Neuronal stem cell (in vitro differentiated cells): ENCODE data around the gene KLHL24.

Experiments used
- DNase-seq: peaks from one replicate; pipeline ENCODE4 v3.0.0-alpha.2; 2013; ENCODE audit warnings: low spot score
- H2AFZ ChIP-seq: one replicate; pipeline ENCODE4 v1.6.1; 2013; ENCODE audit warnings: mild to moderate bottlenecking, low read length, inconsistent platforms
- H2AK5ac ChIP-seq: 2 replicates; pipeline ENCODE4 v1.6.1; 2013; ENCODE audit warnings: low read depth, mild to moderate bottlenecking, inconsistent platforms, low read length, moderate library complexity, mixed read lengths
- H2BK120ac ChIP-seq: 2 replicates; pipeline ENCODE4 v1.6.1; 2013; ENCODE audit warnings: low read depth, mild to moderate bottlenecking, inconsistent platforms, low read length, moderate library complexity, mixed read lengths
- H2BK12ac ChIP-seq: one replicate; pipeline ENCODE4 v1.6.1; 2013; ENCODE audit warnings: low read length, inconsistent platforms
- H2BK15ac ChIP-seq: 2 replicates; pipeline ENCODE4 v1.6.1; 2013; ENCODE audit warnings: mild to moderate bottlenecking, low read length, inconsistent platforms, mixed read lengths
- H2BK5ac ChIP-seq: one replicate; pipeline ENCODE4 v1.6.1; 2013; ENCODE audit warnings: inconsistent platforms, mild to moderate bottlenecking, low read length, moderate library complexity
- H3K14ac ChIP-seq: one replicate; pipeline ENCODE4 v1.6.1; 2013; ENCODE audit warnings: low read length, inconsistent platforms
- H3K18ac ChIP-seq: 2 replicates; pipeline ENCODE4 v1.6.1; 2013; ENCODE audit warnings: low read length, inconsistent platforms
- H3K23ac ChIP-seq: 2 replicates; pipeline ENCODE4 v1.6.1; 2013; ENCODE audit warnings: low read depth, mild to moderate bottlenecking, mixed read lengths, low read length, inconsistent platforms; ENCODE audit not compliant: poor library complexity
- H3K27ac ChIP-seq: replicated peaks from 3 replicates; pipeline ENCODE4 v1.5.1; 2013; ENCODE audit warnings: low read length, inconsistent platforms
- H3K27me3 ChIP-seq, 3 experiments: 2 replicates each; pipeline ENCODE4 v1.6.1; 2013; ENCODE audit warnings: low read length in 3 of 3, mild to moderate bottlenecking in 2 of 3, inconsistent platforms in 1 of 3, low read depth in 1 of 3, mixed read lengths in 1 of 3, moderate library complexity in 1 of 3; ENCODE audit not compliant: control insufficient read depth in 3 of 3, insufficient read depth in 3 of 3
- H3K36me3 ChIP-seq, 2 donors: replicated peaks in 1 of 2; 2 replicates each; pipeline ENCODE4 v1.6.1; 2013; ENCODE audit warnings: low read length in 2 of 2; ENCODE audit not compliant: control insufficient read depth in 2 of 2, insufficient read depth in 2 of 2
- H3K4ac ChIP-seq: 2 replicates; pipeline ENCODE4 v1.6.1; 2013; ENCODE audit warnings: inconsistent platforms, mild to moderate bottlenecking, low read length, moderate library complexity
- H3K4me1 ChIP-seq, 2 donors: 1 replicate in 1 of 2; 2 replicates in 1 of 2; pipeline ENCODE4 v1.6.1; 2013; ENCODE audit warnings: low read length in 2 of 2, low read depth in 1 of 2; ENCODE audit not compliant: control insufficient read depth in 2 of 2, insufficient read depth in 1 of 2
- H3K4me2 ChIP-seq: one replicate; pipeline ENCODE4 v1.6.1; 2013; ENCODE audit warnings: mild to moderate bottlenecking, low read length, inconsistent platforms; ENCODE audit not compliant: insufficient read depth, poor library complexity, severe bottlenecking
- H3K4me3 ChIP-seq, 2 donors: 2 replicates each; pipeline ENCODE4 v1.5.1; 2013; ENCODE audit warnings: low read length in 2 of 2, mild to moderate bottlenecking in 2 of 2, inconsistent platforms in 1 of 2, moderate library complexity in 1 of 2
- H3K79me1 ChIP-seq: one replicate; pipeline ENCODE4 v1.6.1; 2013; ENCODE audit warnings: low read depth, mild to moderate bottlenecking, inconsistent platforms, low read length, moderate library complexity
- H3K9ac ChIP-seq: one replicate; pipeline ENCODE4 v1.6.1; 2013; ENCODE audit warnings: mild to moderate bottlenecking, low read depth, low read length, inconsistent platforms; ENCODE audit not compliant: poor library complexity
- H3K9me3 ChIP-seq, 2 donors: replicated peaks in 1 of 2; 2 replicates each; pipeline versions ENCODE3 to v1.6.1; 2013; ENCODE audit warnings: low read length in 2 of 2, mild to moderate bottlenecking in 2 of 2, inconsistent platforms in 1 of 2, low read depth in 1 of 2, mixed read lengths in 1 of 2, moderate library complexity in 1 of 2; ENCODE audit not compliant: control insufficient read depth in 2 of 2, insufficient read depth in 1 of 2
- H4K8ac ChIP-seq: one replicate; pipeline ENCODE4 v1.6.1; 2013; ENCODE audit warnings: low read depth, mild to moderate bottlenecking, inconsistent platforms, low read length, moderate library complexity
- H4K91ac ChIP-seq: one replicate; pipeline ENCODE4 v1.6.1; 2013; ENCODE audit warnings: low read length, low read depth, mild to moderate bottlenecking, inconsistent platforms; ENCODE audit not compliant: poor library complexity
- WGBS, 2 donors: extraction: QIAGEN DNeasy Blood & Tissue Kit; methylation state at CpG; one replicate each; pipeline ENCODE4 v1.1.7; 2013; ENCODE audit warnings: missing lambda C conversion rate in 2 of 2, mixed read lengths in 1 of 2; ENCODE audit not compliant: insufficient read length in 2 of 2, insufficient replicate concordance in 1 of 2; ENCODE audit errors: extremely low coverage in 2 of 2; 5-methylcytosine and 5-hydroxymethylcytosine counted together

KLHL24 gene

GRCh38 chr3:183698318-183698751, 62.9 kb downstream of the KLHL24 start:
- Histone ChIP-seq H2BK120ac (peak overlapping the region; percentile 88), H3K4me3 (peak overlapping the region; percentile 93 to 95), H3K79me1 (peaks cover 5% of the 10 kb centered on the region), H3K27me3 (peaks cover 0 to 3% (median 0%) of the 10 kb centered on the region in 3 experiments), H2AK5ac (peak overlapping the region; percentile 98), H3K9ac (peak overlapping the region; percentile 91), H3K9me3 (peaks cover 0 to 5% of the 10 kb centered on the region in 2 donors), H3K4me2 (peak overlapping the region; percentile 41), H3K4me1 (peaks cover 4 to 5% of the 10 kb centered on the region in 2 donors), H2AFZ (peak overlapping the region; percentile 95), H3K18ac (peak overlapping the region; percentile 99), H3K36me3 (peaks cover 4 to 19% of the 10 kb centered on the region in 2 donors), H2BK15ac (peak overlapping the region; percentile 90), H4K8ac (no peak overlapping the region), H3K14ac (no peak overlapping the region), H2BK5ac (peak overlapping the region; percentile 97), H4K91ac (no peak overlapping the region), H3K4ac (peak overlapping the region; percentile 56), H3K23ac (peak overlapping the region; percentile 95), H2BK12ac (no peak overlapping the region), H3K27ac (peak overlapping the region; percentile 79)
- DNase-seq = peak; percentile 46
- WGBS, 2 donors = no CpG with 5 or more reads among the region's 13 CpGs

GRCh38 chr3:183698756-183699155, 63.3 kb downstream of the KLHL24 start:
- Histone ChIP-seq H3K36me3 (peaks cover 4 to 19% of the 10 kb centered on the region in 2 donors), H3K79me1 (peaks cover 5% of the 10 kb centered on the region), H3K4ac (no peak overlapping the region), H3K9ac (no peak overlapping the region), H2BK12ac (no peak overlapping the region), H2BK15ac (no peak overlapping the region), H2AK5ac (no peak overlapping the region), H2BK5ac (no peak overlapping the region), H3K4me1 (peaks cover 4 to 5% of the 10 kb centered on the region in 2 donors), H3K9me3 (peaks cover 0 to 5% of the 10 kb centered on the region in 2 donors), H2BK120ac (no peak overlapping the region), H3K27ac (no peak overlapping the region), H4K91ac (no peak overlapping the region), H2AFZ (peak overlapping the region; percentile 95), H3K4me2 (peak overlapping the region; percentile 60), H3K14ac (no peak overlapping the region), H3K27me3 (peaks cover 0 to 3% (median 0%) of the 10 kb centered on the region in 3 experiments), H3K18ac (no peak overlapping the region), H3K23ac (no peak overlapping the region), H4K8ac (no peak overlapping the region), H3K4me3 (peak overlapping the region; percentile 93 to 95)
- DNase-seq = no peak
- no CpG with 5 or more reads among the region's 9 CpGs for WGBS, 2 donors

- Histone ChIP-seq H3K18ac (no peak overlapping the region), H2BK15ac (no peak overlapping the region), H3K4me2 (peak overlapping the region; percentile 60), H3K4ac (no peak overlapping the region), H3K23ac (no peak overlapping the region), H3K4me1 (peaks cover 4 to 5% of the 10 kb centered on the region in 2 donors), H3K9ac (no peak overlapping the region), H2AFZ (no peak overlapping the region), H3K27ac (no peak overlapping the region), H3K36me3 (peaks cover 4 to 19% of the 10 kb centered on the region in 2 donors), H3K9me3 (peaks cover 0 to 5% of the 10 kb centered on the region in 2 donors), H3K4me3 (peak overlapping the region; percentile 77 to 95), H3K79me1 (peaks cover 5% of the 10 kb centered on the region), H2BK12ac (no peak overlapping the region), H3K14ac (no peak overlapping the region), H2BK120ac (no peak overlapping the region), H4K8ac (no peak overlapping the region), H3K27me3 (peaks cover 0 to 3% (median 0%) of the 10 kb centered on the region in 3 experiments), H2AK5ac (no peak overlapping the region), H2BK5ac (no peak overlapping the region), H4K91ac (no peak overlapping the region)
- 100% methylated on average over 1 of the region's 13 CpGs; no CpG with 5 or more reads in 1 of the 2 donors for WGBS, 2 donors
- DNase-seq = no peak
Measured at GRCh38 chr3:183699238-183699947, 64.0 kb downstream of the KLHL24 start.

- no peak overlapping the region for H3K9ac ChIP-seq
Measured at GRCh38 chr3:183701744-183702143, 66.3 kb downstream of the KLHL24 start.

More at GRCh38 chr3:183701744-183702143, 66.3 kb downstream of the KLHL24 start:
- Histone ChIP-seq H3K79me1 (peaks cover 5% of the 10 kb centered on the region), H2AK5ac (no peak overlapping the region), H3K4ac (no peak overlapping the region), H2AFZ (no peak overlapping the region), H3K4me2 (no peak overlapping the region), H3K27me3 (no peaks in the 10 kb centered on the region), H3K4me1 (peaks cover 4 to 5% of the 10 kb centered on the region in 2 donors), H2BK15ac (no peak overlapping the region), H4K91ac (no peak overlapping the region), H3K9me3 (peaks cover 0 to 5% of the 10 kb centered on the region in 2 donors), H3K14ac (no peak overlapping the region), H2BK120ac (no peak overlapping the region), H3K27ac (no peak overlapping the region), H3K18ac (no peak overlapping the region), H4K8ac (no peak overlapping the region), H2BK12ac (no peak overlapping the region), H3K36me3 (peaks cover 4 to 25% of the 10 kb centered on the region in 2 donors), H3K23ac (no peak overlapping the region), H3K4me3 (no peak overlapping the region), H2BK5ac (no peak overlapping the region)
- WGBS, 2 donors = no CpG with 5 or more reads among the region's 5 CpGs
- DNase-seq = no peak
